Memory B cell (primary cell): ENCODE measurements around the gene ANO10.
"Not testable (repeated sequence)": the region's sequence is repeated elsewhere in the genome, so short reads cannot be mapped to it uniquely, and the experiment has no call there.

Source experiments
- ATAC-seq: fragments of 150-1000 bp; cut with Tn5 transposase; 2 replicates; pipeline ENCODE4 v1.10.0; 2021; ENCODE audit warnings: low read depth, mild to moderate bottlenecking, moderate library complexity
- DNase-seq, 2 donors: peaks; one replicate each; pipeline ENCODE4 v3.0.0; 2022; ENCODE audit warnings: low spot score in 2 of 2
- H3K27ac Mint-ChIP-seq: one replicate; pipeline ENCODE4 v1.8.0; 2022; ENCODE audit warnings: mild to moderate bottlenecking, moderate library complexity, mixed read lengths
- H3K27me3 Mint-ChIP-seq: one replicate; pipeline ENCODE4 v1.8.0; 2022; ENCODE audit warnings: mixed read lengths
- H3K36me3 Mint-ChIP-seq: one replicate; pipeline ENCODE4 v1.8.0; 2022; ENCODE audit warnings: mild to moderate bottlenecking, mixed read lengths
- H3K4me1 Mint-ChIP-seq: one replicate; pipeline ENCODE4 v1.8.0; 2022; ENCODE audit warnings: mixed read lengths
- H3K4me3 Mint-ChIP-seq: one replicate; pipeline ENCODE4 v1.8.0; 2022; ENCODE audit warnings: mild to moderate bottlenecking, moderate library complexity, mixed read lengths
- H3K9me3 Mint-ChIP-seq: one replicate; pipeline ENCODE4 v1.8.0; 2022; ENCODE audit warnings: mixed read lengths

Gene ANO10

DNA sequence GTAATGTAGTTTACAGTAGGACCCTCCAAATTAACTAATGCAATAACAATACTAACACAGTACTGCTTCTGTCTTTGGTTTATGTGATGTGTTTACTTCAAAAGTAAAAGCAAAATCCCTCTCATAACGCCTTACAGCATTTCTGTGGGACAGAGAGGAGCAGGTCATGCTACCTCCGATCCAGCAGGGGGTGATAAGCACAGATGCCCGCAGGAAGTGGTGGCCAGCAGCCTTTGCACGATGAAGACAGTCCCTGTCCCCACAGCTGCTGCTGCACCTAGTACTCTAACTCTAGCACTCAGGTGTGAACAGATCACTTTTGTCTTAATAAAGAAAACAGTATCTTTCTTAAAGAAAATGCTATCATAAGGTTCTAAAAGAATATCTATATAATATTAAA lies 38.3 kb downstream of the ANO10 start:
- no peak for DNase-seq
- H3K9me3 Mint-ChIP-seq, result no peaks in the 10 kb centered on the region
- no peaks in the 10 kb centered on the region for H3K27me3 Mint-ChIP-seq
- H3K27ac Mint-ChIP-seq, result no peak overlapping the region
- H3K36me3 Mint-ChIP-seq, result peaks cover 3% of the 10 kb centered on the region
- no peak overlapping the region for H3K4me3 Mint-ChIP-seq
- H3K4me1 Mint-ChIP-seq, result peaks cover 3% of the 10 kb centered on the region
- no peak for ATAC-seq

DNA sequence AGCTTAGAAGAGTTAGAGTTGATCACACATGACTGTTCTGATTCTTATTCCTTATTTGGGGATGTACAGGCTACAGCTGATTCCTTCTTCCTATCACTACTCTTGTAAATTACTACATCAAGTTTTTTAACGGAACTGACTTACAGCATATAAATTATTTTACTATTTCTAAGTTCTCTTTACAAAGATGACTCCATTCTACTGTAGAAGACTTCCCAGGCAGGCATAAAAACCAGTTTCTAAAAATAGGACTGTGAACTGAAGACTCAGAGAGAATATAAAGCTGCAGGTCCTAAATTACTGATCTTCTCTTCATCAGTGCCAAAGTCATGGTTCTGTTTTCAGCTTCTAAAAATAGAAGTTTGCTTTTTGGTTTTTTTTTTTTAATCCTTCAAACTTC lies 38.9 kb downstream of the ANO10 start:
- no peaks in the 10 kb centered on the region for H3K9me3 Mint-ChIP-seq
- ATAC-seq (no peak), DNase-seq (no peak)
- no peak overlapping the region for H3K4me3 Mint-ChIP-seq
- H3K4me1 Mint-ChIP-seq, result peaks cover 3% of the 10 kb centered on the region
- no peak overlapping the region for H3K27ac Mint-ChIP-seq
- H3K27me3 Mint-ChIP-seq, result no peaks in the 10 kb centered on the region
- peaks cover 3% of the 10 kb centered on the region for H3K36me3 Mint-ChIP-seq

DNA sequence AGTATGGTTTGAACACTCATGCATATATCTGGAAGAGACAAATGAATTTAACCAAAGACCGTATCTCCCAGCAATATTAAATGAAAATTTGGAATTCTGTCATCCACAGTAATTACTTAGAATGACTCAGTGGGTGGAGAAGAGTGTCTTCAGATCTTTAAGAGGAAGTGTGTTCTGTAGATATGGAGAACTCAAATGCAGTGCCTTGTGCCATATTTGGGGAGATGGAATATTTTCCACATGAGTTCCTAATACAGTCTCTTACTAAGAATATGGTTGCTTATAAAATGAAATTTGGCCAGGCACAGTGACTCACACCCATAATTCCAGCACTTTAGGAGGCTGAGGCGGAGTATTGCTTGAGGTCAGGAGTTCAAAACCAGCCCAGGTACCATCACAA lies 40.5 kb downstream of the ANO10 start:
- H3K4me1 Mint-ChIP-seq, result peaks cover 3% of the 10 kb centered on the region
- DNase-seq (no peak), ATAC-seq (no peak)
- H3K27ac Mint-ChIP-seq, result no peak overlapping the region
- H3K36me3 Mint-ChIP-seq, result peaks cover 13% of the 10 kb centered on the region
- no peaks in the 10 kb centered on the region for H3K27me3 Mint-ChIP-seq
- no peaks in the 10 kb centered on the region for H3K9me3 Mint-ChIP-seq
- H3K4me3 Mint-ChIP-seq, result no peak overlapping the region

DNA sequence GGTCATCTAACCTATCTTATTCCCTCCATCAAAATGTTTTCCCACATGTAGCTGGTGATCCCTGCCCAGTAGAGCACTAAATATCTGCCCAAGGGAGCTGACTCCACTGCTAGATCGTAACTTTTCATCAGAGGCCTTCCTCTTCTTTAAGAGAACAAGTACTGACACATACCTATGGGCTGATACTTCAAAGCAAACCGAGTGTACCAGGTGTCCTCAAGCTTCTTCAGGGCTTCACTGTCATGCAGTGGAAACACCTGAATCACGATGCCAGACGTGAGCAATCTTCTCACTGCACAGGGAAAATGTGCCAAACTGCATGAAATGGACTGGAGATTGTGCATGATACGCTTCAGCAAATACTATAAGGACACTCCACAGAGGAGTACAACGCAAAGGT lies 41.6 kb downstream of the ANO10 start:
- Mint-ChIP-seq H3K36me3 (peaks cover 19% of the 10 kb centered on the region), H3K27me3 (no peaks in the 10 kb centered on the region), H3K4me1 (peaks cover 3% of the 10 kb centered on the region), H3K27ac (no peak overlapping the region), H3K4me3 (no peak overlapping the region), H3K9me3 (no peaks in the 10 kb centered on the region)
- no peak for ATAC-seq
- no peak for DNase-seq

DNA sequence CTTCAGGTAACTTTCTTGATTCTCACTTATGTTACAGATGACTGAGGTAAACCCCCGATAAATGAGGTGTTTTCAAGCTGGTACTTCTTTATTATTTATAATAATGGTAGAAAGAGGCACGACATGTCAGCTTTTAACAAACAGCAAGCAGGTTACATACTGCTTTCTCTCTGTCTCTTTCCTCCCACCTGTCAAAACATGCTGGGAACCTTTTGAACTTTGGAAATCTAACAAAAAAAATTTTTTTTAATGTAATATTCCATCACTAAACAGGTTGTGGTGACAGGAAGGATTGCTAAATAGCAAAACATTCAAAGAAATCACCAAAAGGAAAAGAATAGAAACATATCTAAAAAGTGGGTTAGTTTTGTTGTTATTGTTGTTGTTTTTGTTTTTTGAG lies 48.2 kb downstream of the ANO10 start:
- Mint-ChIP-seq H3K4me3 (no peak overlapping the region), H3K36me3 (peaks cover 15% of the 10 kb centered on the region), H3K27me3 (no peaks in the 10 kb centered on the region), H3K4me1 (no peaks in the 10 kb centered on the region), H3K9me3 (no peaks in the 10 kb centered on the region), H3K27ac (no peak overlapping the region)
- ATAC-seq (no peak), DNase-seq (no peak)

DNA sequence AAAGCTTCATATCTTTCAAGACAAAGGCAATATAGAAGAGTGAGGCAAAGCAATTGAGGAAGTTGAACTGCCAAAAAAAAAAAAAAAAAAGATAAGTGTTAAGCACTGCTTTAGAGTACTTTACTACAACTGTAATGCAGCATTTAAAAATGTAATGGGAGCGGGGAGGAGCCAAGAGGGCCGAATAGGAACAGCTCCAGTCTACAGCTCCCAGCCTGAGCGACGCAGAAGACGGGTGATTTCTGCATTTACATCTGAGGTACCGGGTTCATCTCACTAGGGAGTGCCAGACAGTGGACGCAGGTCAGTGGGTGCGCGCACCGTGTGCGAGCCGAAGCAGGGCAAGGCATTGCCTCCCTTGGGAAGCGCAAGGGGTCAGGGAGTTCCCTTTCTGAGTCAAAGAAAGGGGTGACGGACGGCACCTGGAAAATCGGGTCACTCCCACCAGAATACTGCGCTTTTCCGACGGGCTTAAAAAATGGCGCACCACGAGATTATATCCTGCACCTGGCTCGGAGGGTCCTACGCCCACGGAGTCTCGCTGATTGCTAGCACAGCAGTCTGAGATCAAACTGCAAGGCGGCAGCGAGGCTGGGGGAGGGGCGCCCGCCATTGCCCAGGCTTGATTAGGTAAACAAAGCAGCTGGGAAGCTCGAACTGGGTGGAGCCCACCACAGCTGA lies 56.0 kb downstream of the ANO10 start:
- ATAC-seq, DNase-seq, H3K9me3 Mint-ChIP-seq, H3K4me1 Mint-ChIP-seq, H3K27me3 Mint-ChIP-seq, H3K27ac Mint-ChIP-seq, H3K36me3 Mint-ChIP-seq, H3K4me3 Mint-ChIP-seq: not testable (repeated sequence)

DNA sequence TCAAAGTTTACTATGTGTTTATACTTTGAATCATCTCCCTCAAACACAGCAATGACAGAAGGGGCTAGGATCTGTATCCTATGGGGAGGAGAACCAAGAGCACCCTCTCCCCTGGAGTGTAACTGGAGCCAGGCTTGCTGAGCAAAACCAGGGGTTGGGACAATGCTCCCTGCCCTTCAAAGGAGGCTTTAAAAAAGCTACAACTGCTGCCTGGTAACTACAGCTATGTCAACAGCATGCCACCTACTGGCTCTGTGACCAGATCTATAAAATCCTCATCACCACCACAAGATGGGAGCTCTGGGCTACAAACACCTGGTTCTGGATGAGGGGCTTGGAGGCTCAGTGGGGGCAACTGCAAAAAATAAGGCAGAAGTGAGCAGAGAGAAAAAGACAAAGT lies 61.9 kb downstream of the ANO10 start:
- H3K36me3 Mint-ChIP-seq, result peaks cover 13% of the 10 kb centered on the region
- DNase-seq, result no peak
- no peaks in the 10 kb centered on the region for H3K4me1 Mint-ChIP-seq
- no peak overlapping the region for H3K4me3 Mint-ChIP-seq
- no peak for ATAC-seq
- H3K27ac Mint-ChIP-seq, result no peak overlapping the region
- H3K9me3 Mint-ChIP-seq, result no peaks in the 10 kb centered on the region
- no peaks in the 10 kb centered on the region for H3K27me3 Mint-ChIP-seq

DNA sequence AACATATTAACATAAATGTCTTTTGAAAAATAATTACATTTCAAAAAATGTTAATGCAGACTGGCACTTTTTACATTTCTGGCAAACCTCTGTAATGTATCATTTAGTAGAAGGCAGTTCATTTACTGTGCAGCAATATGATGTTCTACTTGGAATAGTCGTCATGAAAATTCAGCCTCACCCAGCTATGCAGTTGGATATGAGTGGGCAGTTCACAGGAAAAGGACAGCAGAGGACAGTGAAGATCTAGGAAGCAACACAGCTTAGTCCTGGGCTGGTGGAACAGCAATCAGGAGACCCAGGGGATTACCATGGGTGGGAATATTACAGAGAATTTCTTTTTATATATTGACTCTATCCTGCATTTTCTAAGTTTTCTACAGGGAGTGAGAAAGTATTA lies 63.6 kb downstream of the ANO10 start:
- H3K36me3 Mint-ChIP-seq, result peaks cover 16% of the 10 kb centered on the region
- no peak for ATAC-seq

DNA sequence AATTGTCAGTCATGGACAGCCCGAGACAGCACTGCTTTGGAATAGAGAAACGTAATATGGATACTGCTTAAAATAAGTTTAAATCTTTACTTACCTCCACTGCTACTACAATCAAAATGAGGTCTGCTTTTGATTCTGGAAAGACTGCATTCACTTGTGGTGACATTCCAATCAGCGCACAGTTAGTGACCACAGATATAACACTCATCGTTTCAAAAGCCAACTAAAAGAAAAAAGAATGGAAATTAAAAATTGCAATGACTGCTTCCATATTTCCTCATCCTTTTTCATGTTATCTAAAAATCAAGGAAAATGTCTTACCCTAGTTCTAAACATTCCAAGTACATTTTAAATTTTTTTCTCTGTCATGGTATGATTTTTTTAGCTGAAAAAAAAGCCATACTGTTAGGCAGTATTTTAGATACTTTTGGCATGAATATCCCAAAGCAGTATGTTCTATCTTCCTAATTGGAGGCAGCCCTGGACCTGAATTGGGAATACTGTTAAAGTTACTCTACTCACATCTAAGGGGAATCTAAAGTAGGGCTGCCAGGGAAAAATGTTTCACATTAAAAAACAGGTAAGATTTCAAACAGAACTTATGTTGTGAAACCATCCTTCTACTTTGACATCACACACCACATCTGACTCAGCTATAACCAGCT lies 72.1 kb downstream of the ANO10 start:
- H3K4me3 Mint-ChIP-seq, result no peak overlapping the region
- no peaks in the 10 kb centered on the region for H3K4me1 Mint-ChIP-seq
- DNase-seq, result no peak
- no peak overlapping the region for H3K27ac Mint-ChIP-seq
- H3K9me3 Mint-ChIP-seq, result peaks cover 3% of the 10 kb centered on the region
- no peak for ATAC-seq
- H3K27me3 Mint-ChIP-seq, result no peaks in the 10 kb centered on the region
- H3K36me3 Mint-ChIP-seq, result peaks cover 8% of the 10 kb centered on the region

More for the DNA sequence above, 63.6 kb downstream of the ANO10 start:
- Mint-ChIP-seq H3K9me3 (peaks cover 3% of the 10 kb centered on the region), H3K27me3 (no peaks in the 10 kb centered on the region), H3K4me1 (no peaks in the 10 kb centered on the region), H3K4me3 (no peak overlapping the region), H3K27ac (no peak overlapping the region)
- no peak for DNase-seq

DNA sequence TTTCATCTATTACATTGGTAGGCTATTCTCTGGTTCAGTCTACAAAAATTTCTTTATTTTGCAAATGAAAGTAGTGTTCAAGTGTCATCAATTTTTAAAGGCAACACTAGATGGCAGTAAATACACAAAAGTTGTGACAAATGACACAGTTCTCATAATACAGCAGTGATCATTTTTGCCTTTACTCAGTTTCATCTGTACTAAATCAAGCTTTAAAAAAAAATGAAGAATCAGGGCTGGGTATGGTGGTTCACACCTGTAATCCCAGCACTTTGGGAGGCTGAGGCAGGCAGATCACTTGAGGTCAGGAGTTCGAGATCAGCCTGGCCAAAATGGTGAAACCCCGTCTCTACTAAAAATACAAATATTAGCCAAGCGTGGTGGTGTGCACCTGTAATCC lies 77.5 kb downstream of the ANO10 start:
- DNase-seq, result peak; percentile 9 to 31
- H3K9me3 Mint-ChIP-seq, H3K27me3 Mint-ChIP-seq, H3K4me3 Mint-ChIP-seq, H3K4me1 Mint-ChIP-seq, H3K36me3 Mint-ChIP-seq, H3K27ac Mint-ChIP-seq: not testable (repeated sequence)
- peak; percentile 41 for ATAC-seq

DNA sequence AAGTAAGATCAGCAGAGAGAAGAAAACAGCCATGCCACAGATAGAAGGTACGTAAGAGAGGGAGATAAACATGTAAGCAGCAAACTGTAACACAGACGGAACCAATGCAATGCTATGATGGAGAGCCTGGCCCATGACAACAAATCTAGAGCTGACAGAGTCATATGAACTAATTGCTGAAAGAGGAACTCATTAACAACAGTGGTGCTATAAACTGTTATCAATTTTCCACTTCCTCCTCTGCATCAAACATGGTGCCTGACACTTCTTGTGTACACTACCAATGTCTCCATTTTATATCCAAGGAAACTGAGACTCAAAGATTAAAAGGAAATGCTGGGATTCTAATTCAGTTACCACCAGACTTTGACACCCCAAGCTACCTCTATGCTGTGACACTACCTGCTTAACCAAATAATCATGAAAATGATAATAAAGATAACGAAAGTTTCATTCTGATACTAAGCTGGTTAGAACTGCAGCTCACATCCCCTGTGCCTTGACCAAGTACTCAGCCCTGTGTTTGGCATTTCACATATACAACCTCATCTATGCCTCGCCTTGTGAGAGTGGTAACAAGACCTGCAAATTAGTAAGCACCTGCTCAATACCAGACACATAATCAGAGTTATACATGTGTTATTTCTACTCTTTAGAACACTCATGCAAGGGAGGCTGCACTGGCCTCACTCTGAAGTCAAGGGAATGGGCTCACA lies 79.3 kb downstream of the ANO10 start:
- H3K36me3 Mint-ChIP-seq, result peaks cover 8% of the 10 kb centered on the region
- no peak for ATAC-seq

DNA sequence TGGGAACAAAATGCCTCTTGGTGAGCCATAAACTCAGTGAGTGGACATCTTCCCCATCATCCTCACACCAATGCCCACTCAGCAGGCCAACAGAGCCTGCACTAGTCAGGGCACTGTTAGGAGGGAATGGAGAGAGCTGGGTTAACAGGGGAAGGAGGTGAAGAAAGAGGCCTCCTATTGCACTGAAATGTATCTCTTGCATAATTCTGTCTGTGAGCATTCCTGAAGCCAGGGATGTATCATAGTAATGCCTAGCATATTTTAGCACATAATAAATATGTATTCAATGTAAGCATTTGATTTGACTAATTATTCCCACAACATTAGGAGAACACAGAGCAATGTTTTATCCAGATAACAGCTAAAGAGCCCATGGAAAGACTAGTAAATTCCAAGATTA lies 81.2 kb downstream of the ANO10 start:
- Mint-ChIP-seq H3K4me1 (no peaks in the 10 kb centered on the region), H3K27me3 (no peaks in the 10 kb centered on the region), H3K36me3 (peaks cover 9% of the 10 kb centered on the region), H3K27ac (no peak overlapping the region), H3K4me3 (no peak overlapping the region), H3K9me3 (no peaks in the 10 kb centered on the region)
- no peak for ATAC-seq
- DNase-seq, result no peak

More for the DNA sequence above, 79.3 kb downstream of the ANO10 start:
- Mint-ChIP-seq H3K27me3 (no peaks in the 10 kb centered on the region), H3K9me3 (no peaks in the 10 kb centered on the region), H3K4me3 (no peak overlapping the region), H3K4me1 (no peaks in the 10 kb centered on the region), H3K27ac (no peak overlapping the region)
- no peak for DNase-seq

DNA sequence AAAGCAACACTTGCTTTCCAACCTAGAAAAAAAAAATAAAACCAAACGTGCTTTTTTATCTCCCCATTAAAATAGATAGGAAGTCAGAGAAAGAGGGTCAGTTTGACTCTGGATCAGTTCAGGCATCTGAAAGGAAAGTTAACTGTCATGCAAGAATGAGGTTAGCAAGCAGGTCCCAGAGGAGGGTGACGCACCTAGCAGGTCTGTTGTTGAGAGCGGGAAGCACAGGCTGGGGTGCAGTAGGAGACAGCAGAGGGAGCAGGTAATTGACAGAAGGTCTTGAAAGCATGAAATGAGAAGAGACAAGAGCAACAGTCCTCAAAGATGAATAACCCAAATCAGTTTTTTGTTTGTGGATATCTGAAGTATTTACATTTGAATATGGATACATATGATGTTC lies 82.5 kb downstream of the ANO10 start:
- DNase-seq (no peak), ATAC-seq (no peak)
- Mint-ChIP-seq H3K9me3 (no peaks in the 10 kb centered on the region), H3K36me3 (peaks cover 9% of the 10 kb centered on the region), H3K27me3 (no peaks in the 10 kb centered on the region), H3K4me3 (no peak overlapping the region), H3K27ac (no peak overlapping the region), H3K4me1 (no peaks in the 10 kb centered on the region)

DNA sequence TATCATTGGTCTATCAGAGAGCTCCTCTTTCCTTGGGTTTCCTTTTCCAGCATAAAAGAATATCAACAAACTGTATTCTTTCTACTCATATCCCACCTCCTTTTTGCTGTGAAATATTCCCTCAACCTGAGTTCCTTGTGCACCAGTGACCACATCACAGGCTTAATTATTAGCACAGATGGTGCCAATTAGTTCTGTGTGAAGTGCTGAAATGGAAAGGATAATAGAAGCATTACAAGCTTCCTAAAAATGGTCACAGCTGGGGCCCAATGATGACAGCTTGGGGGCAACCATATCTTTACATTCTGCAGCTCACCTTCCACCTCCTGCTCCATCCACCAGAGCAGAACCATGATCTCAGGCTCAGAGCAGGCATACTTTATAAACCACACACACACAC lies 84.6 kb downstream of the ANO10 start:
- DNase-seq (no peak), ATAC-seq (no peak)
- Mint-ChIP-seq H3K4me3 (no peak overlapping the region), H3K4me1 (no peaks in the 10 kb centered on the region), H3K9me3 (no peaks in the 10 kb centered on the region), H3K27ac (no peak overlapping the region), H3K36me3 (peaks cover 9% of the 10 kb centered on the region), H3K27me3 (no peaks in the 10 kb centered on the region)
